ENCODE results near the gene SFSWAP.
"Not testable (repeated sequence)": the region's sequence is repeated elsewhere in the genome, so short reads cannot be mapped to it uniquely, and the experiment has no call there.

SFSWAP gene

GRCh38 chr12:131703161-131703560 is 7.7 kb upstream of the SFSWAP start:
- DNase-seq, result no peak

- no peak for DNase-seq
These were observed 6.4 kb upstream of the SFSWAP start for GRCh38 chr12:131704509-131704908.

- DNase-seq, result not testable (repeated sequence)
These were observed 4.2 kb upstream of the SFSWAP start for GRCh38 chr12:131706709-131707108.

- no peak for DNase-seq
These were observed 1.7 kb upstream of the SFSWAP start for GRCh38 chr12:131709226-131709625.

- DNase-seq, result no peak
These were observed 788 bp downstream of the SFSWAP start for GRCh38 chr12:131711551-131712205.

- DNase-seq, result no peak
These were observed 2.5 kb downstream of the SFSWAP start for GRCh38 chr12:131713349-131713748.

GRCh38 chr12:131714759-131715158 is 3.9 kb downstream of the SFSWAP start:
- no peak for DNase-seq

- no peak for DNase-seq
These were observed 5.4 kb downstream of the SFSWAP start for GRCh38 chr12:131716282-131716681.

- no peak for DNase-seq
These were observed 9.4 kb downstream of the SFSWAP start for GRCh38 chr12:131720241-131720640.

DNA sequence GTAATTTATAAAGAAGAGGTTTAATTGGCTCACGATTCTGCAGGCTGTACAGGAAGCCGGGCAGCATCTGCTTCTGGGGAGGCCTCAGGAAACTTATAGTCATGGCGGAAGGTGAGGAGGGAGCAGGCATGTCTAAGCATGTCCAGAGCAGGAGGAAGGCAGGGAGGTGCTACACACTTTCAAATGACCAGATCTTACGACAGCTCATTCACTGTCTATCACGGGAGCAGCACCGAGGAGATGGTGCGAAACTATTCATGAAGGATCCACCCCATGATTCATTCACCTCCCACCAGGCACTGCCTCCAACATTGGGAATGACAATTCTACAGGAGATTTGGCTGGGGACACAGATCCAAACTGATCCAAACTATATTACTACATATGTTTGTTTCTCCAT is 10.0 kb downstream of the SFSWAP start:
- peak; percentile 15 for DNase-seq

DNA sequence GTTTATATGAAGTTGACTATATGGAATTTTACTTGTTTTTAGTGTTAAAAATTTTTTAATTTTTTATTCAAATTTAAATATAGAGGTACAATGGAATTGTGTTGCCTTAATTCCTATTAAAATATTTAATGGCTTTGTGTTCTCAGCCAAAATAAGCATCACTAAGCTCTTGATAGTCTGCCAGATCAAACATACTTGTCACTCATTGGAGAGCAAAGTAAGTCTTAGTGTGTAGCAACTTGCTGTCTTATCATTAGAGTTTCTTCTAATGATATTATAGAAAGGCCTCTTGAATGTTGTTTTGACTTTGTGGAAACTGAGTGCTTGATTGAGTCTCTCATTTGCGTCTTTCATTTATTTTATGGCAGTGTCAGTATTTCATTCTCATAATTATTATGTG is 10.7 kb downstream of the SFSWAP start:
- no peak for DNase-seq

- DNase-seq, result no peak
These were observed 12.6 kb downstream of the SFSWAP start for GRCh38 chr12:131723532-131723931.

DNA sequence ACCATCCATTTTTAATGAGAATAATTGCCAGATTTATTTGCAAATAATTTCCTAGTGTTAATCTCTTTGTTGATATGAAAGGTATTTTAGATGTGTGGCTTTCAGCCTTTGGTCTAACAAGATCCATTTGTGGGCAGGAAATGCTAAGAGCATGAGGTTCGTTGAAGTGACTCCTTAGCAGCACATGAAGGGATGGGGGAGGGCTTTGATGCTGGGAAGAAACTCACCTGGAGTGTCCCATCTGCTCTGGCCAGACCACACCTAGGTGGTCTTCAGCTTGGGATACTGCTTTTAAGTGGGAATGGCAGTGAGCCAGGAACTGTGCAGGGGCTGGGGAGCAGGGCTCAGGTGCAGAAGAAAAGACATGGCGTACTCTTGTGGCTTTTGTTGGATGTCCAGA is 13.6 kb downstream of the SFSWAP start:
- no peak for DNase-seq

DNA sequence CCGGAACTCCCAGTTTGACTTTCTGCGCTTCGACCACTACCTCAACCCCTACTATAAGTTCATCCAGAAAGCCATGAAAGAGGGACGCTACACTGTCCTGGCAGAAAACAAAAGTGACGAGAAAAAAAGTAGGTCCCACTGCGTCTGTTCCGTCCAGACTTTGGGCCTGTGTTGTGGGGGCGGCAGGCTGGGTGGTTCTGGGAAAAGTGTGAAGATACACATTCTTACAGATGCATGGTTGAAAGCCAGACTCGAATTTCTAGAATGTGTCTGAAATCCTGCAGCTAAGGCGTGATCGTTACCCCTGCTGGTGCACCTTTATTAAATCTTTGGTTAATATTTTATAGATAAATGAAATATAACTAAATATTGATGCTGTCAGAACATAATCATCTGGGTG is 14.6 kb downstream of the SFSWAP start:
- no peak for DNase-seq

- DNase-seq, result no peak
These were observed 17.8 kb downstream of the SFSWAP start for GRCh38 chr12:131728720-131729119.

GRCh38 chr12:131729254-131729955 is 18.5 kb downstream of the SFSWAP start:
- DNase-seq, result no peak

- no peak for DNase-seq
These were observed 22.2 kb downstream of the SFSWAP start for GRCh38 chr12:131732996-131733615.

DNA sequence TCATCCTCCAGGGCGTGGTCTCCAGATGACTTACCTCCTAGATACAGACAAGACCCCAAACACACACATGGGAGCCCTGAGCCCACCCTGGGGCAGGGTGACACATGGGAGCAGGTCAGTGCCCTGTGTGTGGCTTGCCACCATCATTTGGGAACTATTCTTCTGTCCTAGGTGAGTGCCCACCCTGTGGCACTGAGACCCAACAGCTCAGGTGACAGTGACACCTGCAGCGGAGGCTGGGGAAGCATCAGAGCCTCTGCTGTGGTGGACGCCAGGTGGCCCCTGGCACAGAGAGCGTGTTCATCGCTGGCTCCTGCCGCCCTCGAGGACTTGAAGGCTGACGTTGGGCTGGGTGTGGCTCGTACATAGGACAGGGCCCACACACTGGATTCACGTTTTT is 23.0 kb downstream of the SFSWAP start:
- no peak for DNase-seq

- DNase-seq, result no peak
These were observed 23.7 kb downstream of the SFSWAP start for GRCh38 chr12:131734336-131735152.

GRCh38 chr12:131735153-131735456 is 24.2 kb downstream of the SFSWAP start:
- DNase-seq, result no peak

DNA sequence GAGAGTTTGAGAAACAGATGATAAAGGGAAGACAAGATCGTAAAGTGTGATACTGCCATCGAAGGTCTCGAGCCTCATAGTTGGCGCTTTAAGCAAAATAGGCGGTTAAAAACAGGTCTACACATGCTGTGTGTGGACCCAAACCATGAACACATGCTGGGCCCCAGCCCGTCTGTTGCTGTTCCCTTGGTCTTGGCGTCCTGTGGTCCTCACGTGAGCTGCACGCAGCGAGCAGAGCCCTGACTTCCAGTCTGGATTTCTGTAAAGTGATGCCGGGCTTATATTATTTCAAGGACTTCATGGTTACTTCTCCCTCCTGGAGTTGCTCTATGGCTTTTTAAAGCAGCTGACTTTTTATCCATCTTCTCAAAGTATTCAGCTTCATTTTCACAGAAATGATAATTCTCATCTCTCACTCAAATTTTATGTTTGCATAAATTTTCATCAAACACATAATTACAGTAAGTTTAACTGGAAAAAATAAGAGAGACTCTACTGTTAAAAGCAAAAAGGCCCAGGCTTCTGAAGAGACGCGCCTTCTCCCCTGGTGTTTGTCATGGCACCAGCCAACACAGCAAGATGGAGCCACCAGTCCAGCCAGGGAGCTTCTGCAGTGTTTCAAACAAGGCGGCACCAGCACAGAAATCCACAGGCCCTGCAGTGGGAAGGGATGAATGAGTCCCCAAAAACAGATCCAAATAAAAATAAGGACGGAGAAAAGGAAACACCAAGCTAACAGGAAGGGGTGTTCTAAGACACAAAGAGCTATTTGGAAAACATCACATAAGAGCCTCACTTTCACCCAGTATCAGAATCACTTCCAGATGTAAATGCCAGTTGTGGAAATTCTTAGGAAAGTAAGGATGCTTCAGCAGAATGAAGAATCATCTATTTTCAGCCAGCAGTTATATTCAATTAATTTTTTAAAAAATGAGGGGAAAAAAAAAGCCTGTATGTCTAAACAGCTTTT is 24.9 kb downstream of the SFSWAP start:
- DNase-seq, result no peak
